SIG-M5 treated with dmso at 0.1 percent for 504 hours (cell line): ENCODE measurements around the gene CDKAL1.
A peak's percentile ranks its signal among the peaks of the same experiment; 100 is the strongest.
"Not testable (repeated sequence)": the region's sequence is repeated elsewhere in the genome, so short reads cannot be mapped to it uniquely, and the experiment has no call there.

Source experiments
- DNase-seq: peaks from one replicate; lab custom pipeline; 2025; ENCODE audit not compliant: unreplicated experiment; lab: John Stamatoyannopoulos, UW

The CDKAL1 gene

DNA sequence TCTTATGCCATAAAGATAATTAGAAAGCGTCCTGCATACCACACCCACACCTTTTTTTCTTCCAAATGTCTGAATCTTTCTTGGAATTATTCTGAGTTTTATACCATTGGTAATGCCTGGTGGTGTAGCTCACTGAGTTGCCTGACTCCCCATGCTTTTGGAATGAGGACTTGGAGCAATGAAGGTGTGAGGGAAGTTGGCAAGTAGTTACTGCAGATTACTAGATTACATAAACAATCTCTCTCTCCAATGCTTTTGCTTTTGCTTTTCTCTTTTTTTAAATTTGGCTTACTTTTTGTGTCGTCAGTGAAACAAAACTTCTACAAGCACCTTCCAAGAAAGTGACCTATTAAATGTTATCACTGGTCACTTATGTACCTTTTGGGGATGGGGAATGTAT is 653.2 kb downstream of the CDKAL1 start:
- no peak for DNase-seq

DNA sequence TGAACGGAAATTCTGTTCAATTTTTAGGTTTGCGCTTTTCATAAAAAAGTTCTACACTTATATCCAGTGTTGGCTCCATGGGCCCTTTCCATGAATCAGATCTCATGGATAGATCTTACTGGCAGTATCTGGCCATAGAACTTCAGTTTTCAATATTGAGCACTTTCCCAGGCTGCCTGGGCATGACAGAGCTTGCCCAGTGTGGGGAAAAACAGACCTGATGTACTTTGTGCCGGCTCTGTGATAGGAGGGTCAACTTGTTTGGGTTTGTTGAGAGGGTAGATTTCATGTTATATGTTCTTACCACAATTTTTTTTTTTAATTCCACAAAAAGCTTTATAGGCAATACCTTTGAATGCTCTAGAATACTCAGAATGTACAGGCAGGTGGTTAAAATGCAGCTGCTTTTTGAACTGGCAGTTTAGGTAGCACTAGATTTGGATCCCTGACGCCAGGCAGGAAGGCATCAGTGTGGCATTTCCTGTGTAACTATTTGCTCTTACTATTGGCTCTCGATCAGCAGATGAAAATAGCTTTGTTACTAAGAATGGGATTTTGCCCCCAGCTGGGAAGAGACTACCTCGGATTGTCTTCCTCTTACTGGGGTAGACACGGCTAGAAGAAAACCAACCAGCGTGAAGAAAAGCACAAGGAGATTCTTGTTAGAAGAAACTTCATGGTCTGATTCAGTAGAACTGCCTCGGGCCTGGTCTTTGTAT is 654.4 kb downstream of the CDKAL1 start:
- DNase-seq, result no peak

GRCh38 chr6:21189759-21190158 is 655.5 kb downstream of the CDKAL1 start:
- no peak for DNase-seq

- no peak for DNase-seq
These were observed 656.4 kb downstream of the CDKAL1 start for GRCh38 chr6:21190701-21191100.

GRCh38 chr6:21193790-21194475 is 659.7 kb downstream of the CDKAL1 start:
- DNase-seq, result peak; percentile 41

- DNase-seq, result not testable (repeated sequence)
These were observed 661.0 kb downstream of the CDKAL1 start for GRCh38 chr6:21195301-21195700.

GRCh38 chr6:21198032-21198640 is 663.9 kb downstream of the CDKAL1 start:
- no peak for DNase-seq

DNA sequence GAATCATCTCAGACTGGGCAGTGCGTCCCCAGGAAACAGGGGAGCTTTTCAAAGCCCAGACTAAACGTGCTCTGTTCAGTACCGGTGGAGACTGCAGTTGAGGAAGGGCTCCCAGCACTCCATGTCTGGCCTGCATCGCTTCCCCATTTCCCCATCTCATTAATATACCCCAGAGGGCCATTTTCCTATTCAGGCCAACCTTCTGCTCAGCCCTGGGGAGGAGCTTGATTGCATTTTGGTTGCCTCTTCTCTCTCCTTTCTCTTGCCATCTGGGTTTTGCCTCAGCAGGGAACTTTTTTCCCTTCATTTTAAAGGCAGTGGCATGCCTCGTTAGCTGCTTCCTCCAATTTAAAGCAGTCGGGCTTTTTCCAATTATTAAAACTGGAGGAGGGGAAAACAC is 665.0 kb downstream of the CDKAL1 start:
- no peak for DNase-seq

DNA sequence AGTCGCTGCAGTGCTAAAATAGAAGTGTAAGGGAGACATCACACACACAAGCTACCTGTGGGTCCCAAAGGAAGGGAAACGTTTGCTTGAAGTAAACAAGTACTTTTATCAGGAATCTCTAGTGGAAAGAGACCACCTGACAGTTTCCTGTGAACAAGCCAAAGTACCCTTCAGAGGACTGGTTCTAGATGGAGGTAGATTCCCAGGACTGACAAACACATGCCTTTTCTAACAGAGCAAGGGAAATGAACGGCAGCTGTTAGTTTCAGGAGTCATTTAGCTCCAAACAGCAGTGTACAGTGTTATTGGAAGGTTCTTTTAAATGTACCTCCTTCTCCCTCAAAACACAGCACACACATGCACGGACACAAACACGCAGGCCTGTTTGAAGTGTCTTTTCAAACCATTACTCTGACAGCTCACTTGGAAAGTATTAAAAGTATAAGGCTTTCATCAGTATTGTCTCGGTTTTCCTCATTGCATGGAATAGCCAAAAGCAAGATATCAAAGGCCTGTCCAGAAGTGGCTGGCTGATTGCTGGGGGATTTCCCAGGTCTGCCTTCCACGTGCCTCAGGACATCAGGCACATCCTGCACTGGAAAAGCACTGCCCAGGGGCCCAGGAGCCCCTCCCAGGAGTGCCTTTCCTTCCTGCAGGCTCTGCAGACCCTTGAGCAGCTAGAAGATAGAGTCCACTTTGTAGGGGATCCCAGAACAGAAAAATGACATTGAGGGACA is 666.0 kb downstream of the CDKAL1 start:
- DNase-seq, result no peak

- DNase-seq, result no peak
These were observed 666.9 kb downstream of the CDKAL1 start for GRCh38 chr6:21201187-21201586.

DNA sequence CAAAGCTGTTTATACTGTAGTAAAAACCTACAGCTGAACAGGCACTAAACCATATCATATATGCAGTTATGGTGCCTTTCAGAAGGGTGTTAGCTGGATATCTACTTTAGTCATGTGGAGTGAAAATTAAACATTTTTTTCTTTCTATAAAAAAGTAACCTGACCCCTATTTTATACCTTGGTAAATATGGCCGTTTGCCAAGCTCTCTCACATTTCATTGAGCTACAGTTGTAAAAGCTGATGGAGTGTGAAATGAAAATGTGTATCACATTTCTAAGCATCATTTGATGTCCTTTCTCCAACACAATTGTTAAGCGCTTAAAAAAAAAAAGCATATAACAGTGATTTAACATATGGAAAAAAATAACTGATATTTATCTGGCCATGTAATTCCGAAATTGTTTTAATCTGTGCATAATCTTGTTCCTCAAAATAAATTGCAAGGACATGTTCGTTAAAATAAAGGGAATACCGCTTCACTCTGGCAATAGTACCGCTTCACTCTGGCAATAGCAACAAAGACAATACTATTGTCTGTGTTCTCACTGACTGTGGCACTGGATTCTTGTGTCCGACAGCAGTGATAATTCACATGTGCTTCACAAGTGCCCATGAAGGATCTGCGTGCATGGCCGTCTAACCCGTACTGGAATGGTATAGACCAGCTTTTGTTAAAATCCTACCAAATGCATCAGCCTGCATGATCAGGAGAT is 667.5 kb downstream of the CDKAL1 start:
- DNase-seq, result no peak

- DNase-seq, result no peak
These were observed 668.3 kb downstream of the CDKAL1 start for GRCh38 chr6:21202521-21202920.

DNA sequence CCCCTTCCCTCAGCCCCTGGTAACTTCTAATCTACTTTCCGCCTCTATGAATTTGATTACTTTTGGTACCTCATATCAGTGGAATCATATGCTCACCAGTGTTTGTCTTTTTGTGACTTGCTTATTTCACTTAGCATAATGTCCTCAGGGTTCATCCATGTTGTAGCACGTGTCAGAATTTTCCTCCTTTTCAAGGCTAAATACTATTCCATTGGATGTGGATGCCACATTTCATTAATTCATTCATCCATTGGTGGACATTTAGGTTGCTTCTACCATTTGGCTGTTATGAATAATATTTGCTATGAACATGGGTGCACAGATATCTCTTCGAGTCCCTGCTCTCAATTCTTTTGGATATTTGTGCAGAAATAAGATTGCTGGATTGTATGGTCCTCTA is 670.7 kb downstream of the CDKAL1 start:
- DNase-seq, result no peak

DNA sequence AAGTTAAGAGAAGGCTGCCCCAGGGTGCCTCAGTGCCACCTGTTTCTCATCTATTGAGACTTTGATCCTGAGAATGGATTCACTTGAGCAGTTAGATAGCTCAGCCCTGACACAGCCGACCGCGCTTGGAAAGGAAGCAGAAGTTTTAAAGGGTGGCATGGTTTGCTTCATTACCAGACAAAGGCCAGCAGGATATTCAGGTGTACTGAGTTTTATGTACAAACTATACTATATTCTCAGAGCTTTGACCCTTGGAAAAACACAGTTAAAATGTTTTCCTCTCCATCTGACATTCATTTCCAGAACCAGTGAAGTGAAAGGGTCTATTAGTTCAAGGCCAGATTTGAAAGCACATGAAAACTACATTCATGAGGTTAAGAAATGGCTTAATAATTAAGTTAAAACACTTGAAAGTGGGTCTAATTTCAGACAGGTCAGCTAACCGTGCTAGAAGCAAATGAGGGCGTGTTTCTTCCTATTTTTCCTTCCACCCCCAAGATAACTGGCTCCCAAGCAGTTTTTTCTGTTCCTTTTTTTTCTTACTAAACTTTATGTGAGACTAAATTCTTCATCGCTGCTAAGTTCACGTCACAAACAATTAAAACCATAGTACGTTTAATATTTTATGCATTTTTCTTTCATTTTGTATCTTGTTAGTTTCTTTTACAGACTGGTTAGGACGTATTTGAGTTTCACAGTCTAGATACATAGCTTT is 674.0 kb downstream of the CDKAL1 start:
- peak; percentile 24 for DNase-seq

- DNase-seq, result peak; percentile 1
These were observed 674.5 kb downstream of the CDKAL1 start for GRCh38 chr6:21208796-21209186.

DNA sequence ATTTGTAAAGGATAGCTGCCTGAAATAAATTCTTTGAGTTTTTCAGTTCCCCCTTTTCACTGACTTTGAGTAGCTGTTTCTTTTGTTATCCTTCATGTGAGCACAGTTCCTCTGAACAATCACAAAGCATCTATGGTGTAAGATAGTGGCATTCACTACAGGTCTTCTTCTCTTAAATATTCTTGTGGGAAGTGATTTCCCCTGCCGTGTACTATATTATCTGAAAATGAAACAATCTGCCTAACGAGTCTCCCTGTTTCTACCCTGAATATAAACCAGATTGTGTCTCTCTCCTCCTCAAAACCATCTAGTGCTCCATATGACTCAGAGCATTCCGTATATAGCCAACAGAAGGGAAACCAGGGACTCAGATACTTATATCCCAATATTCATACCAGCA is 679.2 kb downstream of the CDKAL1 start:
- DNase-seq, result peak; percentile 1

DNA sequence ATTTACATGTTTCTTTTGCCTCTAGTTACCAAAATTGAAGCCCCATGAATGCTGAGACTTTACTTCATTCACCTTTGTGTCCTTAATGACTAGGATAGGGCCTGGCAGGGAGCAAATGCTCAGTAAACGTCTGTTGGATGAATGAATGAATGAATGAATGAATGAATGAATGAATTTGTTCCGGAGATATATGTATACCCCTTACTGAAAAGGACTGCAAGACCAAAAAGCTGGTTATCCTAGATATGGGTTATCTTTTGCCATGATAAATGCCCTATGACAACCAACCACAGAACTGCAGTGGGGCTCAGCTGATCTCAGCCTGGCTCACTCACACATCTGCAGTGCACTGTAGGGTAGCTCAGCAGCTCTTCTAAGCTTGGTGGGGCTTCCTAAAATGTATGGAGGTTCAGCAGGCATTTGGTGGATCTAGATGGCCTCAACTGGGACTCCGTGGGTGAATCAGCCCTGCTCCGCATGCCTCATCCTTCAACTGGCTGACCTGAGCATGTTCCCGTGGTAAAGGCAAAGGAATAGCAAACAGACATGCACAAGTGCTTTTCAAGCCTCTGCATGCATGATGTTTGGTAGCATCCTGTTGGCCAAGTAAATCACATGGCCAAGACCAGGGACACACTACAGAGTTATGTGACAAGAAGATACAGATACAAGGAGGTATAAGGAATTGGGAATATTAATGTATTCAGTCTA is 680.6 kb downstream of the CDKAL1 start:
- no peak for DNase-seq

- no peak for DNase-seq
These were observed 685.0 kb downstream of the CDKAL1 start for GRCh38 chr6:21219241-21219640.

DNA sequence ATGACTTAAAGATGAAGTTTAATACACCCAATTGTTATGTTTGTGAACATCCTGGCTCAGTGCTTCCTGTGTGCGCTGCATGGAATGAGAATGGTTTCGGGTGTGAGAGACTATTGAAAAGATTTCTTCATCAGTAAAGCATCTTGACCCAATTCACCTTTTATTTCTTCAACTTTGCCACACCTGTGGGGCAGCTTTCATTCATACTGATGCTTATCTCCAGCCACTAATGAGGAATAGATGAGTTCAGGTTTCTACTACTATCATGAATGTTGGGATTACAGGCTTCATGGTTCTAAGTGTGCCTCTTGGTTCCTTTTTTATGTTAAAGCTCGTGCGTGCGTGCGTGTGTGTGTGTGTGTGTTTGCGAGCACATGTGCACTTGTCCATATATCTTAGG is 685.6 kb downstream of the CDKAL1 start:
- DNase-seq, result no peak
